Measurements from ENCODE around the gene LDLRAD4. TPM values are rescaled to one million over a fixed set of nuclear protein-coding genes. Genes with fewer than 3 reads are reported as not detected.

The LDLRAD4 gene
- total and polyA plus RNA-seq, 2 experiments from 2014 or later: 0.73 to 1.9 TPM

DNA sequence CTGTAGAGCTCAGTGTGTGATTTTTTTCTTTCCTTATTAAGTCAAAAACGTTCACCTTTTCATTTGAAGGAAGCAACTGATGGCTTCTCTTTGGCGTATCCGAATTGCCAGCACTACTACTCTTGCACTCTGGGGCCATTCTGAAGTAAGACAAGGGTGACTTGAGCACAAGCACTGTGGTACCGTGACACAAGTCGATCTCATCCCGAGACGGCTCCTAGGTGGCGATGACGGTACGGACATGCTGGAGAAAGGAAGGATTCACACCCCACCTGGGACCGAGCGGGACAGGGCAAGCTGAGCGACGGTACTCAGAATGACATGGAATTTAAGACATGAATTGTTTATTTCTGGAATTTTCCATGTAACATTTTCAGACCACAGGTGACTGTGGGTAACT, 36.8 kb upstream of the LDLRAD4 start:
- H3F3A ChIP-seq (replicated peaks; ENCODE audit: low read depth): 0 out of 2 replicates have a peak, but pooled peaks cover 3% of the 10 kb centered on the region
- Mint-ChIP-seq H3K36me3 (ENCODE audit: low read depth) (no peaks in the 10 kb centered on the region), H3K4me1 (peaks cover 14% of the 10 kb centered on the region), H3K9me3 (peaks cover 14% of the 10 kb centered on the region; the same call in 2 of the 3 replicates), H3K4me3 (no peak overlapping the region), H3K27me3 (ENCODE audit: insufficient read depth, low read depth, poor library complexity) (peaks cover 3% of the 10 kb centered on the region), H3K27ac (no peak overlapping the region)
- H3K79me2 ChIP-seq (replicated peaks; ENCODE audit: insufficient read depth): no peaks in the 10 kb centered on the region
- H3K4me1 ChIP-seq (ENCODE audit: insufficient read depth): no peaks in the 10 kb centered on the region
- H2AFZ ChIP-seq: no peak overlapping the region
- H3K9me2 ChIP-seq (ENCODE audit: insufficient read depth): no peaks in the 10 kb centered on the region
- peak; percentile 39 for DNase-seq (ENCODE audit: low spot score)
- no peak overlapping the region for H3K4me2 ChIP-seq
- ATAC-seq: peak; percentile 47
- no peaks in the 10 kb centered on the region for H3K36me3 ChIP-seq (ENCODE audit: insufficient read depth)
- H3K27me3 ChIP-seq (ENCODE audit: insufficient read depth): no peaks in the 10 kb centered on the region
- H3K27ac ChIP-seq (ENCODE audit: low read depth): no peak overlapping the region
- H4K20me1 ChIP-seq (replicated peaks; ENCODE audit: insufficient read depth): no peaks in the 10 kb centered on the region
- TF ChIP-seq, protein P1, sequence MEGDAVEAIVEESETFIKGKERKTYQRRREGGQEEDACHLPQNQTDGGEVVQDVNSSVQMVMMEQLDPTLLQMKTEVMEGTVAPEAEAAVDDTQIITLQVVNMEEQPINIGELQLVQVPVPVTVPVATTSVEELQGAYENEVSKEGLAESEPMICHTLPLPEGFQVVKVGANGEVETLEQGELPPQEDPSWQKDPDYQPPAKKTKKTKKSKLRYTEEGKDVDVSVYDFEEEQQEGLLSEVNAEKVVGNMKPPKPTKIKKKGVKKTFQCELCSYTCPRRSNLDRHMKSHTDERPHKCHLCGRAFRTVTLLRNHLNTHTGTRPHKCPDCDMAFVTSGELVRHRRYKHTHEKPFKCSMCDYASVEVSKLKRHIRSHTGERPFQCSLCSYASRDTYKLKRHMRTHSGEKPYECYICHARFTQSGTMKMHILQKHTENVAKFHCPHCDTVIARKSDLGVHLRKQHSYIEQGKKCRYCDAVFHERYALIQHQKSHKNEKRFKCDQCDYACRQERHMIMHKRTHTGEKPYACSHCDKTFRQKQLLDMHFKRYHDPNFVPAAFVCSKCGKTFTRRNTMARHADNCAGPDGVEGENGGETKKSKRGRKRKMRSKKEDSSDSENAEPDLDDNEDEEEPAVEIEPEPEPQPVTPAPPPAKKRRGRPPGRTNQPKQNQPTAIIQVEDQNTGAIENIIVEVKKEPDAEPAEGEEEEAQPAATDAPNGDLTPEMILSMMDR (conservative IDR thresholded peaks at IDR 0.05; ENCODE audit: low read depth in 2 of 2): peak in 1 of 2 experiments; percentile 39; a peak in 2 of 4 replicates
- no peak for TF ChIP-seq STAT1 (IDR thresholded peaks at IDR 0.05; ENCODE audit: unreplicated experiment)
- no peak for TF ChIP-seq REST (IDR thresholded peaks at IDR 0.05; ENCODE audit: unreplicated experiment)
- no peak for TF ChIP-seq ETS1 (IDR thresholded peaks at IDR 0.05)
- no peak for TF ChIP-seq EZH2 (IDR thresholded peaks at IDR 0.05; ENCODE audit: low read depth, unreplicated experiment)
- H3K4me3 ChIP-seq: no peak overlapping the region

DNA sequence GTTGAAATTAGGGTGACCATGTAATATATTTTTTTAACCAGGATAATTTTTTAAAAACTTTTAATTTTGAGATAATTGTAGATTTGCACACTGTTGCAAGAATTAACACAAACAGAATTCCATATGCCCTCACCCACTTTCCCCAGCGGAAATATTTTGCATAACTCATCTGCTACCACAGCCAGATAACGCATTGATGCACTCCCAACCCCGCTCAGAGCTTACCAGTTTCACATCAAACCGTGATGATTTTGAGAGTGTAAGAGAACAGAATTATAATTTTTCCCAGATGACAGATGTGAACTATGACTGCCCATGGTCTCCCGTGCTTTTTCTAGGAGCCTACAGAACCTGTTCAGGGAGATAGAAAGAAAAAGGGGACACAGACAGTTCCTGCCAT, 35.2 kb upstream of the LDLRAD4 start:
- Histone ChIP-seq H3K27ac (ENCODE audit: low read depth) (no peak overlapping the region), H3K4me1 (ENCODE audit: insufficient read depth) (no peaks in the 10 kb centered on the region), H3F3A (replicated peaks; ENCODE audit: low read depth) (0 out of 2 replicates have a peak, but pooled peaks cover 3% of the 10 kb centered on the region), H3K9me2 (ENCODE audit: insufficient read depth) (no peaks in the 10 kb centered on the region), H3K79me2 (replicated peaks; ENCODE audit: insufficient read depth) (no peaks in the 10 kb centered on the region), H3K4me3 (no peak overlapping the region), H4K20me1 (replicated peaks; ENCODE audit: insufficient read depth) (no peaks in the 10 kb centered on the region), H2AFZ (no peak overlapping the region), H3K36me3 (ENCODE audit: insufficient read depth) (no peaks in the 10 kb centered on the region), H3K27me3 (ENCODE audit: insufficient read depth) (no peaks in the 10 kb centered on the region), H3K4me2 (no peak overlapping the region)
- peaks cover 14% of the 10 kb centered on the region; the same call in 2 of the 3 replicates for H3K9me3 Mint-ChIP-seq
- H3K36me3 Mint-ChIP-seq (ENCODE audit: low read depth): no peaks in the 10 kb centered on the region
- H3K4me1 Mint-ChIP-seq: peaks cover 14% of the 10 kb centered on the region
- no peak for ATAC-seq
- H3K27ac Mint-ChIP-seq: no peak overlapping the region
- peaks cover 3% of the 10 kb centered on the region for H3K27me3 Mint-ChIP-seq (ENCODE audit: insufficient read depth, low read depth, poor library complexity)
- no peak overlapping the region for H3K4me3 Mint-ChIP-seq
- no peak for DNase-seq (ENCODE audit: low spot score)
- no peak for TF ChIP-seq EZH2 (IDR thresholded peaks at IDR 0.05; ENCODE audit: low read depth, unreplicated experiment)
- TF ChIP-seq, protein P1 (conservative IDR thresholded peaks at IDR 0.05; ENCODE audit: low read depth in 2 of 2): no peak
- TF ChIP-seq POLR2AphosphoS5 (IDR thresholded peaks at IDR 0.05; ENCODE audit: low read depth): no peak
- no peak for TF ChIP-seq REST (IDR thresholded peaks at IDR 0.05; ENCODE audit: unreplicated experiment)
- no peak for TF ChIP-seq ETS1 (IDR thresholded peaks at IDR 0.05)
- no peak for TF ChIP-seq STAT1 (IDR thresholded peaks at IDR 0.05; ENCODE audit: unreplicated experiment)
- TF ChIP-seq CREB1 (CRISPR knock-in tag; IDR thresholded peaks at IDR 0.05; ENCODE audit: low read depth): no peak

Measured in GM23338 (cell line).